Suprapubic skin (tissue), 4 donors: ENCODE data around the gene FRMD4B. TPM values are rescaled to one million over a fixed set of nuclear protein-coding genes. Genes with fewer than 3 reads are reported as not detected.

ENCODE experiments used
- DNase-seq, 2 donors: peaks; one replicate each; pipeline ENCODE4 v3.0.0-alpha.2; 2019; ENCODE audit warnings: low spot score in 2 of 2
- H3K27ac ChIP-seq: fragments of 200-600 bp; sonication (generic); one replicate; pipeline ENCODE4 v1.5.1; 2019
- H3K27me3 ChIP-seq: fragments of 200-600 bp; sonication (generic); one replicate; pipeline ENCODE4 v1.5.1; 2019
- H3K36me3 ChIP-seq: fragments of 200-600 bp; sonication (generic); one replicate; pipeline ENCODE4 v1.5.1; 2019
- H3K4me1 ChIP-seq: fragments of 200-600 bp; sonication (generic); one replicate; pipeline ENCODE4 v1.5.1; 2019
- H3K4me3 ChIP-seq: fragments of 200-600 bp; sonication (generic); one replicate; pipeline ENCODE4 v1.5.1; 2019; ENCODE audit warnings: mild to moderate bottlenecking
- H3K9me3 ChIP-seq: fragments of 200-600 bp; sonication (generic); one replicate; pipeline ENCODE4 v1.5.1; 2019
- CTCF ChIP-seq, 2 donors: fragments of 200-600 bp in 1 of 2; fragments of 450-650 bp in 1 of 2; sonication (generic) in 1 of 2; IDR thresholded peaks; one replicate each; pipeline ENCODE4 v1.5.1; 2016 to 2019; ENCODE audit warnings: antibody characterized with exemption in 2 of 2, mild to moderate bottlenecking in 1 of 2, moderate library complexity in 1 of 2
- EP300 ChIP-seq: sonication (generic); formaldehyde crosslinking; IDR thresholded peaks from one replicate; pipeline ENCODE4 v1.6.1; 2017; ENCODE audit warnings: antibody characterized with exemption
- POLR2A ChIP-seq, 2 donors: fragments of 450-650 bp; IDR thresholded peaks; one replicate each; pipeline ENCODE4 v1.6.1; 2017; ENCODE audit warnings: antibody characterized with exemption in 2 of 2, mild to moderate bottlenecking in 2 of 2, moderate library complexity in 2 of 2
- POLR2AphosphoS5 ChIP-seq, 3 donors: sonication (generic); formaldehyde crosslinking; IDR thresholded peaks; one replicate each; pipeline ENCODE4 v1.6.1; 2017; ENCODE audit warnings: antibody characterized with exemption in 3 of 3
- WGBS: methylation state at CpG from one replicate; pipeline ENCODE4 v1.1.5; 2018; 5-methylcytosine and 5-hydroxymethylcytosine counted together
- total RNA-seq, 4 donors: library from RNA; depleted of rRNA; stranded (reverse); fragments of >200 nt; gene quantifications; one replicate each; pipeline ENCODE4 v1.1.0, GENCODE V29; 2016

FRMD4B gene
- total RNA-seq, 4 donors from 2014 or later: 53.8 to 75.3 (median 67.8) TPM

DNA sequence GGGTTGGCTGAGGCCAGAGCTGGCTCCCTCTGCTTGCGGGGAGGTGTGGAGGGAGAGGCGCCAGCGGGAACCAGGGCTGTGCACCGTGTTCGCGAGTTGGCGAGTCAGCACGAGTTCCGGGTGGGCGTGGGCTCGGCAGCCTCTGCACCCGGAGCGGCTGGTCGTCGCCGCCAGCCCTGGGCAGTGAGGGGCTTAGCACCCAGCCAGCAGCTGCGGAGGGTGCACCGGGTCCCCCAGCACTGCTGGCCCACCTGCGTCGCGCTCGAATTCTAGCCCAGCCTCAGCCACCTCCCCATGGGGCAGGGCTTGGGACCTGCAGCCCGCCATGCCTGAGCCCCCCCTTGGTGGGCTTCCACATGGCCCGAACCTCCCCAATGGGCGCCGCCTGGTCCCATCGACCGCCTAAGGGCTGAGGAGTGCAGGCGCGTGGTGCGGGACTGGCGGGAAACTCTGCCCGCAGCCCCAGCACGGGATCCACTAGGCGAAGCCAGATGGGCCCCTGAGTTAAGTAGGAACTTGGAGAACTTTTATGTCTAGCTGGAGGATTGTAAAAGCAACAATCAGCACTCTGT, 125.6 kb downstream of the FRMD4B start:
- H3K36me3 ChIP-seq: no peaks in the 10 kb centered on the region
- H3K4me1 ChIP-seq: no peaks in the 10 kb centered on the region
- 93% methylated on average over 10 of the region's 35 CpGs for WGBS
- H3K27me3 ChIP-seq: no peaks in the 10 kb centered on the region
- no peak for DNase-seq
- TF ChIP-seq POLR2AphosphoS5 (IDR thresholded peaks at IDR 0.05) (no peak), EP300 (no peak), CTCF (IDR thresholded peaks at IDR 0.05) (no peak), POLR2A (IDR thresholded peaks at IDR 0.05) (no peak)
- H3K27ac ChIP-seq: no peak overlapping the region
- no peak overlapping the region for H3K4me3 ChIP-seq
- no peaks in the 10 kb centered on the region for H3K9me3 ChIP-seq

DNA sequence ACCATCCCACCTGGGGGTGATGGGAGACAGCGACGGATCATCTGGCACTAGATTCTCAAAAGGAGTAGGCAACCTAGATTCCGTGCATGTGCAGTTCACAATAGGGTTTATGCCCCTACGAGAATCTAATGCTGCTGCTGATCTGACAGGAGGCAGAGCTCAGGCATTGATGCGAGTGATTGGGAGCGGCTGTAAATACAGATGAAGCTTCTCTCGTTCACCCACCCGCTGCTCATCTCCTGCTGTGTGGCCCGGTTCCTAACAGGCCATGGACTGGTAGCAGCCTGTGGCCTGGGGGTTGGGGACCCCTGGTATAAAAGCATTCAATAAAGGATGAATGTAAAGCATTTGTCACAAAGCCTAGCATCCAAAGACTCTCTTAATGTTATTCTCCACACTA, 126.8 kb downstream of the FRMD4B start:
- no peak overlapping the region for H3K27ac ChIP-seq
- H3K9me3 ChIP-seq: no peaks in the 10 kb centered on the region
- H3K27me3 ChIP-seq: no peaks in the 10 kb centered on the region
- DNase-seq: no peak
- no peaks in the 10 kb centered on the region for H3K4me1 ChIP-seq
- WGBS: 92% methylated on average over 9 of the region's 9 CpGs
- no peak overlapping the region for H3K4me3 ChIP-seq
- no peaks in the 10 kb centered on the region for H3K36me3 ChIP-seq
- TF ChIP-seq CTCF (IDR thresholded peaks at IDR 0.05): no peak
- no peak for TF ChIP-seq EP300
- no peak for TF ChIP-seq POLR2A (IDR thresholded peaks at IDR 0.05)
- TF ChIP-seq POLR2AphosphoS5 (IDR thresholded peaks at IDR 0.05): no peak

DNA sequence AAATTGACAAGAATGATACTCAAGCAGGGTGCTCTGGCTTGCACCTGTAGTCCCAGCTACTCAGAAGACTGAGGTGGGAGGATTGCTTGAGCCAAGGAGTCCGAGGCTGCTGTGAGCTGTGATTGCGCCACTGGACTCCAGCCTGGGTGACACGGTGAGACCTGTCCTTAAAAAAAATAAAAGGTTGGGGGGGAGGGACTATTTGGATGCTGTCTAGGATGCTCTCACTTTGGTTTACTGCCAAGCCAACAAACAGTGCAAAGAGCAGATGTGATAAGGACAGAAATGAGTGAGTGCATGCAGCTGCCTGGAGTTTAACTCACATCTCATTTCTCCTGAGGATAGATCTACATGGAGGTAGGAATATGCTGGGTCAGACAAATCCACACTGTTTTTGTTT, 130.0 kb downstream of the FRMD4B start:
- H3K27ac ChIP-seq: no peak overlapping the region
- H3K27me3 ChIP-seq: no peaks in the 10 kb centered on the region
- DNase-seq: no peak
- H3K4me3 ChIP-seq: no peak overlapping the region
- no peaks in the 10 kb centered on the region for H3K36me3 ChIP-seq
- no peaks in the 10 kb centered on the region for H3K4me1 ChIP-seq
- no peaks in the 10 kb centered on the region for H3K9me3 ChIP-seq
- 59% methylated on average over 3 of the region's 3 CpGs for WGBS
- no peak for TF ChIP-seq CTCF (IDR thresholded peaks at IDR 0.05)
- TF ChIP-seq POLR2AphosphoS5 (IDR thresholded peaks at IDR 0.05): no peak
- TF ChIP-seq EP300: no peak

DNA sequence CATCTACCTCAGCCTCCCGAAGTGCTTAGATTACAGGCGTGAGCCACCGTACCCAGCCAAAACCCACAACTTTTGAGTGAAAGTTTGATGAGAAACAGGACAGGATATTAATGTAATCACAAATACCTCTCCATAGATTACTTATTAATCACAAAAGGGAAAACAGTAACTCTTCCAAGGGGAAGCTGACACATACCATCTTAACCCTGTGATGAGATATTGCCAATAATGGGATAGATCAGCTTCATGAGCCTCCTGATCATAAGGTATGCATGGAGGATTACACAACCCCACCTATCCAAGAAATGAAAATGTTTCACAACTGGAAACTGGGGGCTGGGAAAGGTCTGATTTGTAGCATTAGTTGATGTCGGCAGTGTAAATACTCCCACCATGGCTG, 131.5 kb downstream of the FRMD4B start:
- no peak overlapping the region for H3K4me3 ChIP-seq
- no peaks in the 10 kb centered on the region for H3K9me3 ChIP-seq
- no peaks in the 10 kb centered on the region for H3K4me1 ChIP-seq
- 89% methylated on average over 4 of the region's 4 CpGs for WGBS
- no peak overlapping the region for H3K27ac ChIP-seq
- no peaks in the 10 kb centered on the region for H3K36me3 ChIP-seq
- no peak for DNase-seq
- TF ChIP-seq POLR2A (IDR thresholded peaks at IDR 0.05): no peak
- no peak for TF ChIP-seq EP300
- no peak for TF ChIP-seq CTCF (IDR thresholded peaks at IDR 0.05)
- no peak for TF ChIP-seq POLR2AphosphoS5 (IDR thresholded peaks at IDR 0.05)
- no peaks in the 10 kb centered on the region for H3K27me3 ChIP-seq

DNA sequence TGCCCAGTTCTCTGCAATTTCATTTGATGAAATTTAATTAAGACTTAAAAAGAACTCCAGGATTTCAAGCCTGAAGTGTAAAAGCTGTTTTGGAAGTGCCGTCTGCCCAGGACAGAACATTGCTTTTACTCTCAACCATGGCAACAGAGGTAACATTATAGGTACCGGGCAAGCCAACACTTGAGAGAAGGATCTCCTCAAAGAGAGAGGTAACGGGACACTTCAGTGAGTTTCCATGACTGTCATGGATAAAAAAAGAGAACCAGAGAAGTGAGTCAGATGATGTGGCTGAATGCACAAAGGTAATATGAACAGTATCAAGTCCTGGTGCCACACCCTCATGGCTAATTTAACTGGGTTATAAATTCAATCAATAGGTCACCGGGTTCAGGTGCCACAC, 133.3 kb downstream of the FRMD4B start:
- TF ChIP-seq POLR2A (IDR thresholded peaks at IDR 0.05): no peak
- no peak for TF ChIP-seq EP300
- no peak for TF ChIP-seq CTCF (IDR thresholded peaks at IDR 0.05)
- no peak for TF ChIP-seq POLR2AphosphoS5 (IDR thresholded peaks at IDR 0.05)
- no peak overlapping the region for H3K4me3 ChIP-seq
- H3K4me1 ChIP-seq: no peaks in the 10 kb centered on the region
- H3K27me3 ChIP-seq: no peaks in the 10 kb centered on the region
- peaks cover 1% of the 10 kb centered on the region for H3K36me3 ChIP-seq
- DNase-seq: no peak
- H3K9me3 ChIP-seq: no peaks in the 10 kb centered on the region
- WGBS: 85% methylated on average over 4 of the region's 4 CpGs
- no peak overlapping the region for H3K27ac ChIP-seq
